DMS53 treated with DMSO at 0.1 percent for 48 hours (cell line): ENCODE measurements around the gene SAMD11.
"Not testable (repeated sequence)": the region's sequence is repeated elsewhere in the genome, so short reads cannot be mapped to it uniquely, and the experiment has no call there.

ENCODE experiments used
- DNase-seq: peaks from one replicate; lab custom pipeline; 2025; ENCODE audit not compliant: unreplicated experiment; lab: John Stamatoyannopoulos, UW

The SAMD11 gene, protein sequence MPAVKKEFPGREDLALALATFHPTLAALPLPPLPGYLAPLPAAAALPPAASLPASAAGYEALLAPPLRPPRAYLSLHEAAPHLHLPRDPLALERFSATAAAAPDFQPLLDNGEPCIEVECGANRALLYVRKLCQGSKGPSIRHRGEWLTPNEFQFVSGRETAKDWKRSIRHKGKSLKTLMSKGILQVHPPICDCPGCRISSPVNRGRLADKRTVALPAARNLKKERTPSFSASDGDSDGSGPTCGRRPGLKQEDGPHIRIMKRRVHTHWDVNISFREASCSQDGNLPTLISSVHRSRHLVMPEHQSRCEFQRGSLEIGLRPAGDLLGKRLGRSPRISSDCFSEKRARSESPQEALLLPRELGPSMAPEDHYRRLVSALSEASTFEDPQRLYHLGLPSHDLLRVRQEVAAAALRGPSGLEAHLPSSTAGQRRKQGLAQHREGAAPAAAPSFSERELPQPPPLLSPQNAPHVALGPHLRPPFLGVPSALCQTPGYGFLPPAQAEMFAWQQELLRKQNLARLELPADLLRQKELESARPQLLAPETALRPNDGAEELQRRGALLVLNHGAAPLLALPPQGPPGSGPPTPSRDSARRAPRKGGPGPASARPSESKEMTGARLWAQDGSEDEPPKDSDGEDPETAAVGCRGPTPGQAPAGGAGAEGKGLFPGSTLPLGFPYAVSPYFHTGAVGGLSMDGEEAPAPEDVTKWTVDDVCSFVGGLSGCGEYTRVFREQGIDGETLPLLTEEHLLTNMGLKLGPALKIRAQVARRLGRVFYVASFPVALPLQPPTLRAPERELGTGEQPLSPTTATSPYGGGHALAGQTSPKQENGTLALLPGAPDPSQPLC

DNA sequence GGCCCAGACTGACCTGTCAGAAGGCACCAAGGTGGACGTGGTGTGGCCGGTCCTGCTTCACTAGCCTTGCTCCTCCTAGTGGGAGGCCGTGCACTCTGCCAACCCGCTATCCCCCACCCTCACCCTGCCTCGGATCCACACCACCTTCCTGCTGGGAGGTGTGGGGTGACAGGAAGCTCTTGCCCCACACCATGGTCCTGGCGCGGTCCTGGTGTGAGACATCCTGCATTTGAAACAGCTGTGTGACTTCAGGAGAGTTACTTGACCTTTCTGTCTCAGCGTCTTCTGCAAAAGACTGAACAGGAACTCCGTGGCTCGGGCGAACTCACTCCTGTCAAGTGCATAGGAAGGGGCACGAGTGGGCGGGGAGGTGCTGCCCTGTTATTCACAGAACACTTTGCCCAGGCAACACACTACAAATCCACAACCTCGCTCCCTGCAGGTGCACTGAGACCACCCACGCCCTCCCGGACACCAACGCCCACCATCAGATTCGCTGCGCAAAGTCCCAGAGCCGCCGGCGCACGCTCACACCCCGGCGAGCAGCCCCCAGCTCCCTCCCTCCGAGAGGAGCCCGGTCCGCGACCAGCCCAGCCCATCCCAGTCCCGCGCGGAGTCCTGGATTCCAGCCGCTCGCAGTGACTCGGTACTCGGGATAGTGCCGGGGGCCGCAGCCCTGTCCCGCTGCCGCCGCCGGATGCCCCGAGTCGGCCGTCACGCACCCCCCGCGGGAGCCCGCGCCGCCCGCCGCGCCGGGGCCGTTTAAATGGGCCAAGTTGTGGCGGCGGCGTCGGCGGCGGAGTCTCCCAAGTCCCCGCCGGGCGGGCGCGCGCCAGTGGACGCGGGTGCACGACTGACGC lies at the start of gene SAMD11:
SAMD11 (plus strand) TSS at position 793 of the 860 bp plus-strand sequence. CDS start 509 bp downstream, outside the sequence.
- peak; percentile 53 for DNase-seq

DNA sequence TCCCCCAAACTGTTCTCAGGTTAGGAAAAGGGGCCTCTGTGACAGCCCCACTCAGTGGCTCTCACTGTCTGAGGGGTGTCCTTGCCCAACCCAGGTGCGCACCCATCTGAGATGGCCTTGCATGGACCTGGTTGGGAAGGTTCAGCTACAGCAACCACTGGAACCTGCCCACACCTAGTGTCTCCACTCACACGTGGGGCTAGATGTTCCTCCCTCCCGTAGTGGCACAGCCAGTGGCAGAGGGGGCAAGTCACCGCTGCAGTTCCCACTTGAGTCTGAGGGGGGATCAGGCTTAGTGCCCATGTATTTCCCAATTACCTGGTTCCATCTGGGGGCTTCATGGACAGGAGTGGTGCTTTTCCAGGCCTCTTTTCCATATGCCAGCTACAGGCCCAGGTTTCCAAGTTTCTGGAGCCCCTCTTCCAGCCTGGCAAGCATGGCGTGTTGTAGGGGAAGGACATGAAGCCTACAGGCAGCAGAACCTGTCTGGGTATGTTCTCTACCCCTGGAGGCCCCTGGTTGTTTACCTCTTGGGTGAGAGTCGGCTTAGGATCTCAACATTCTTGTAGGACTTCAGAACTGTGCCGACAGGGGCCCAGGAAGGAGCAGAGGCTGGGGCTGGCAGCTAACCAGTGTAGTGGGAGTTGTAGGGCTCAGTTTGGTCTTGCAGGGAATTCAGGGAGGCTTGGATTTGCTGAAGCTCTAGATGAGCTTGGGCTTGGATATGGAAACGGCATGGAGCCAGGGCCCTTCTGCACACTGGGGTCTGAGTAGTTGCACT lies 47.1 kb upstream of the SAMD11 start:
- DNase-seq, result not testable (repeated sequence)

GRCh38 chr1:877209-877986 lies 46.3 kb upstream of the SAMD11 start:
- DNase-seq, result peak; percentile 8

- not testable (repeated sequence) for DNase-seq
These were observed 43.2 kb upstream of the SAMD11 start for GRCh38 chr1:880511-880910.

DNA sequence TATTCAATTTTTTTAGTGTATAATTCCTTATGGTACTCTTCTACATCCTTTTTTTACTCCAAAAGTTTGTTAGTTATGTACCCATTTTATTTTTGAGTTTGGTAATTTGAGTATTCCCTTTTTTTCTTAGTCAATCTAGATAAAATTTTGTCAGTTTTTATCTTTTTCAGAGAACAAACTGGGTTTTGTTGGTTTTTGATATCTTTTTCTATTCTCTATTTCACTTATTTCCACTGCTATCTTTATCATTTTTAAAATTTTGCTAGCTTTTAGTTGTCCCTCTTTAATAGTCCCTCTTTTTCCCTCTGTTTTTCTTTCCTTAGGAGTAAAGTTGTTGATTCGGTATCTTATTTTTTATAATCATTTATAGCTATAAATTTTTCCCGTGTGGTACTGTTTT lies 42.8 kb upstream of the SAMD11 start:
- DNase-seq, result not testable (repeated sequence)

DNA sequence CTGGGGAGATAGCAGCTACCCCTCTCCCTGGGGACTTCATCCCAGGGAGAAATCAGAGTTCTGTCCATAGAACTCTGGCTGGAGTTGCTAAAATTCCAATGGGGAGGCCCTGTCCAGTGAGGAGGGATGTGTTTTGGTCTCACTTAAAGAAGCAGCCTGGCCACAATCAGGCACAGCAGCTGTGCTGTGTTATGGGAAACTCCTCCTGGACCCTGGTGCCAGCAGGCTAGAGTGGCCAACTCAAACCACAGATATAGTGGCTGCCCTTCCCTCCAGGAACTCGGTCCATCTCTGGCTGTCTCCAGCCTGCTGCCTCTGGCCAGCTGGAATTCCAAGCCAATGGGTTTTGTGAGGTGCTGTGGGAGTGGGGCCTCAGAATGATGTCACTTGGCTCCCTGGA lies 37.4 kb upstream of the SAMD11 start:
- DNase-seq, result no peak

DNA sequence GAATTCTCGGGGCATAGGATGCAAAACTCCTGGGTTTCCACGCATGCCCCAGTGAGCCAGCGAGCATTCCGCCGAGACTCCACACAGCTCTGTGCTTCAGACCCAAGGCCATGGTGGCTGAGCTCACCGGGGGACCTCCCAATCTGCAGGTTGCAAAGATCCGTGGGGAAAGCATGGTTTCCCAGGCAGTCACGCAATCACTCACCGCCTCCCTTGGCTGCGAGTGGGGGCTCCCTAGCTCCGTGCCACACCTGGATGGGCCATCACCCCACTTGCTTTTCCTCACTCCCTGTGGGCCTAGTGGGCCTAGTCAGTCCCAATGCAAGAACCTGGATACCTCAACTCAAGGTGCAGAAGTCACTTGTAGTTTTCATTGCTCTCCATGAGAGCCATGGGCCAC lies 37.0 kb upstream of the SAMD11 start:
- DNase-seq, result no peak

DNA sequence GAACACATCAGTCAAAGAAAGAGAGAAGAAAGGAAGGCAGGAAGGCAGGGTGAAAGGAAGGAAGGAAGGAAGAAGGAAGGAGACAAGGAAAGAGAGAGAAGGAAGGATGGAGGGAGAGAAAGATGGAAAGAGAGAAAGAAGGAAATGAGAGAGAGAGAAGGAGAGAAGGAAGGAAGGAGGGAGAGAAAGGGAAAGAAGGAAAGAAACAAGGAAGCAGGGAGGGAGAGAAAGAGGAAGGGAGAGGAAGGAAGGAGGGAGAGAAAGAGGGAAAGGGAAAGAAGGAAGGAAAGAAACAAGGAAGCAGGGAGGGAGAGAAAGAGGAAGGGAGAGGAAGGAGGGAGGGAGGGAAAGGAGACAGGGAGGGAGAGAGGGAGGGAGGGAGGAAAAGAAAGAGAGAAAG lies 35.4 kb upstream of the SAMD11 start:
- no peak for DNase-seq

- not testable (repeated sequence) for DNase-seq
These were observed 33.9 kb upstream of the SAMD11 start for GRCh38 chr1:889774-890173.

DNA sequence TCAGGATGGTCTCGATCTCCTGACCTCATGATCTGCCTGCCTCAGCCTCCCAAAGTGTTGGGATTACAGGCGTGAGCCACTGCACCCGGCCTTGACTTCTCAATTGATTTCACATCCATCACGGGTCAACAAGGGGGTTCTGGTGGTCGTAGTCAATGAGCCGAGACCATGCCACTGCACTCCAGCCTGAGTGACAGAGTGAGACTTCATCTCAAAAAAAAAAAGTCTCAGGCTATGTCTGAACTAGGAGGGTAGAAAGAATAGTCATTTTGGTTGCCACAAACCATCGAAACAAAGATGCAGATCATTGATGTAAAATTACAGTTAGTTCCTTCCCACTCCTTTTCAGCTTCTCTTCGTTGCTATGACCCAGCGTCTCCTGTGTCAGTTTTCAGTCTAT lies 33.5 kb upstream of the SAMD11 start:
- DNase-seq, result not testable (repeated sequence)

- DNase-seq, result no peak
These were observed 33.1 kb upstream of the SAMD11 start for GRCh38 chr1:890661-891060.

DNA sequence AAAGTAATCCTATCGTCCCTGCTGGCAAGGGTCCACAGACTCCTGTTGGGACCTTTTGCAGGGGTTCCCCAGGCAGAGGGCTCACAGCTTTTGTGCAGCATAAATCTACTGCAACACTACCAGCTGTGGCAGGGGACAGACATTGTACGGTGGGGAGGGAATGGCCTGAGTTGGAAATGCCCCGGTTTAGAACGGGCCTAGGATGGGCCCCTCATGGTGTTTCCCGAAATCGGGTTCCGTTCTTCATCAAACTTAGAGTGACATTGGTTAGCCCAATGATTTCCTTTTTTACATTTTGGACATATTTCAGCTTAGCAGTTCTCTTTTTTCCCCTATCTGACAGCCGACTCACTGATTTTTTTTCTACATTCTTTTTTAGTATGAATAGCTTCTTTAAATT lies 26.5 kb upstream of the SAMD11 start:
- no peak for DNase-seq

DNA sequence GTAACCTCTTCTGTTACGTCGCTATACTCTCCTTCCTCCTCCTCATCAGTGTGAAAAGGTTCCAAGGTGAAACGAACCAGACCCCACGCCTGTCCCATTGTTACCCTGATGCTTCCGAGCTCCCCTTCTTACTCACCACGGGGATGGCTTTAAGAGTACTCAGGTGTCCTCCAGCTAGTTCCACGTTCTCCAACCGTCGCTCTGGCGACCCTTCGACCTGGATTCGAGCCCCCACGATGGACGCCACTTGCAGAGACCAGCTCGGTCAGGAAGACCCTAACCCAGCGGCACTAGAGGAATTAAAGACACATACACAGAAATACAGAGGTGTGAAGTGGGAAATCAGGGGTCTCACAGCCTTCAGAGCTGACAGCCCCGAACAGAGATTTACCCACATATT lies 25.8 kb upstream of the SAMD11 start:
- DNase-seq, result not testable (repeated sequence)

GRCh38 chr1:899636-900317 lies 23.9 kb upstream of the SAMD11 start:
- no peak for DNase-seq

- no peak for DNase-seq
These were observed 22.4 kb upstream of the SAMD11 start for GRCh38 chr1:901108-901859.

- no peak for DNase-seq
These were observed 20.9 kb upstream of the SAMD11 start for GRCh38 chr1:902802-903201.

- DNase-seq, result no peak
These were observed 20.4 kb upstream of the SAMD11 start for GRCh38 chr1:903305-903704.

DNA sequence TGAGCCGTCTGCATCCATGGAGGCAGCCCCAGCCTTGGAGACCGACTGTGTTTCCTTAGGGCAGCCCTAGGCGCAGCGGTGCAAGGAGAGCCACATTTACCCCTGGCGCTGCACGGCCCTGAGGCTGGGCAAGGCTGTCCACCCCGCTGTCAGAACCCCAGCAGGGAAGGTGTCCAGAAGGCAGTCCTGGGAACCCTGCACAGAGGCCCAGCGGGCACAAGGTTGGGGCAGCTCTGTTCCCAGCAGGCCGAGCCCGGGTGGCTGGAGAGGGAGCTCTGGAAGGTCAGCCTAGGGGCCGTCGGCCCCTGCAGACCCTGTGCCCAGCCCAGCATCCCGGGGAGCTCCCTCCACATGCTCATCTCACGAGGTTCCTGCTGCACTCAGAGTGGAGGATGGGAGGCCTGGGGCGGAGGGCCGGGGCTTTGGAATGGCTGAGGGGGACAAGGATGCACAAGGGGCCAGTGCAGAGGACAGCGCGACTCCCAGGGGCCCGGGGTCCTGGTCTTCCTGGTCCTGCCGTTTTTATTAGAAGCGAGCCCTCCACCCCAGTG lies 19.9 kb upstream of the SAMD11 start:
- no peak for DNase-seq
